Rectal smooth muscle tissue (tissue), 1 donor: ENCODE results near the gene GRIK2.
"Not testable (repeated sequence)": the region's sequence is repeated elsewhere in the genome, so short reads cannot be mapped to it uniquely, and the experiment has no call there.

Source experiments
- H3K27ac ChIP-seq: one replicate; pipeline ENCODE4 v1.7.0; 2013; ENCODE audit warnings: low read depth, low read length, inconsistent platforms
- H3K27me3 ChIP-seq: one replicate; pipeline ENCODE4 v1.7.0; 2013; ENCODE audit warnings: low read length; ENCODE audit not compliant: control insufficient read depth, insufficient read depth
- H3K36me3 ChIP-seq: one replicate; pipeline ENCODE4 v1.7.0; 2013; ENCODE audit warnings: low read length; ENCODE audit not compliant: control insufficient read depth, insufficient read depth
- H3K4me1 ChIP-seq: one replicate; pipeline ENCODE4 v1.7.0; 2013; ENCODE audit warnings: low read length; ENCODE audit not compliant: control insufficient read depth, insufficient read depth
- H3K4me3 ChIP-seq: one replicate; pipeline ENCODE4 v1.7.0; 2013; ENCODE audit warnings: low read length
- H3K9ac ChIP-seq: one replicate; pipeline ENCODE4 v1.7.0; 2013; ENCODE audit warnings: low read length

Gene GRIK2

GRCh38 chr6:102068349-102068929 is 674.9 kb downstream of the GRIK2 start:
- no peak overlapping the region for H3K4me3 ChIP-seq
- no peak overlapping the region for H3K9ac ChIP-seq
- no peak overlapping the region for H3K27ac ChIP-seq
- no peaks in the 10 kb centered on the region for H3K36me3 ChIP-seq
- no peaks in the 10 kb centered on the region for H3K4me1 ChIP-seq
- no peaks in the 10 kb centered on the region for H3K27me3 ChIP-seq

- H3K4me1 ChIP-seq, result no peaks in the 10 kb centered on the region
- no peak overlapping the region for H3K4me3 ChIP-seq
- H3K27ac ChIP-seq, result no peak overlapping the region
- no peak overlapping the region for H3K9ac ChIP-seq
- no peaks in the 10 kb centered on the region for H3K36me3 ChIP-seq
- no peaks in the 10 kb centered on the region for H3K27me3 ChIP-seq
These were observed 682.0 kb downstream of the GRIK2 start for GRCh38 chr6:102075539-102075938.

GRCh38 chr6:102085257-102085656 is 691.7 kb downstream of the GRIK2 start:
- Histone ChIP-seq H3K4me1 (no peaks in the 10 kb centered on the region), H3K4me3 (no peak overlapping the region), H3K9ac (no peak overlapping the region), H3K27me3 (no peaks in the 10 kb centered on the region), H3K36me3 (no peaks in the 10 kb centered on the region), H3K27ac (no peak overlapping the region)

GRCh38 chr6:102088160-102088559 is 694.7 kb downstream of the GRIK2 start:
- not testable (repeated sequence) for H3K4me3 ChIP-seq, H3K27ac ChIP-seq, H3K27me3 ChIP-seq, H3K4me1 ChIP-seq, H3K9ac ChIP-seq, H3K36me3 ChIP-seq

GRCh38 chr6:102114402-102114801 is 720.9 kb downstream of the GRIK2 start:
- Histone ChIP-seq H3K27ac (no peak overlapping the region), H3K27me3 (no peaks in the 10 kb centered on the region), H3K9ac (no peak overlapping the region), H3K4me1 (no peaks in the 10 kb centered on the region), H3K4me3 (no peak overlapping the region), H3K36me3 (no peaks in the 10 kb centered on the region)

GRCh38 chr6:102115911-102116310 is 722.4 kb downstream of the GRIK2 start:
- no peaks in the 10 kb centered on the region for H3K36me3 ChIP-seq
- no peak overlapping the region for H3K27ac ChIP-seq
- no peaks in the 10 kb centered on the region for H3K27me3 ChIP-seq
- no peak overlapping the region for H3K4me3 ChIP-seq
- no peak overlapping the region for H3K9ac ChIP-seq
- no peaks in the 10 kb centered on the region for H3K4me1 ChIP-seq

- Histone ChIP-seq H3K9ac (no peak overlapping the region), H3K36me3 (no peaks in the 10 kb centered on the region), H3K4me3 (no peak overlapping the region), H3K27me3 (no peaks in the 10 kb centered on the region), H3K4me1 (no peaks in the 10 kb centered on the region), H3K27ac (no peak overlapping the region)
These were observed 724.5 kb downstream of the GRIK2 start for GRCh38 chr6:102118034-102118433.
